GM15510 (cell line): ENCODE data around the gene TRIO.

Source experiments
- POLR2A ChIP-seq: IDR thresholded peaks from 3 replicates; pipeline ENCODE4 v1.6.1; 2011; ENCODE audit warnings: borderline replicate concordance; ENCODE audit not compliant: insufficient read length; ENCODE audit errors: extremely low read depth

Gene TRIO

DNA sequence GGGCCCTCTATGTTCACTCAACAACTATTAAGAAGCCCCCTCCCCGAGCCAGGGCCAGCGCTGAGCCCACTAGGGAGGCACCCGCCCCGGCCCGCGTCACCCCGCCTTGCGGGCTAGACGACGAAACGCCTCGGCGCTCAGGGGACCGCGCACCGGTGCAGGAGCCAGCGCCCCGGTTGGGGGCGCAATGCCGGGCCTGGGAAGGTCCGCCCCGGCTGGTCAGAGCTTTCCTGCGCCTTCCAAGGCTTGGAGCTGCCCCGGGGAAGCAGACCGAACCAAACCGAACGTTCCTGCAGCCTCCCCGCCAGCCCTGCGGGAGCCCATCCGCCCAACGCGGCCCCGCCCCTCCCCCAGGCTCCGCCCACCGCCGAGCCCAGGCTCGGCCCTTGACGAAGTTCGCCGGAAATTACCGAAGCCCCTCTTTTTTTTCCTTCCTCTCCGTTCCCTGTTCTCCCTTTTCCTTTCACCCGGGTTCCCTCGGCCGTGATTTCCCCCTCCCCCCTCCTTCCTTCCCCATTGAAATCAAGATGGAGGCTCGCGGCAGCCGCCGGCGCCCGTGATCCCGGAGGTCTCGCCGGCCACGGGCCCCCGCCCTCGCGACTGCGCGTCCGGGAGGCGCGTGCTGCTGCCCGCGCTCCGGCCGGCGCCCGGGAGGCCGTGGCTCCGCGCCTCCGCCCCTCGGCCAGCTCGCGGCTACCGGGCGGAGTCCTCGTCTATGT lies at the start of gene TRIO:
Gene TRIO (plus strand): TSS at position 516 of the 719 bp plus-strand sequence. CDS start 384 bp downstream, outside the sequence.
- peak; percentile 53 for TF ChIP-seq POLR2A

GRCh38 chr5:14097998-14098471 lies 45.1 kb upstream of the TRIO start:
- no peak for TF ChIP-seq POLR2A

GRCh38 chr5:14100281-14100680 lies 42.9 kb upstream of the TRIO start:
- no peak for TF ChIP-seq POLR2A

DNA sequence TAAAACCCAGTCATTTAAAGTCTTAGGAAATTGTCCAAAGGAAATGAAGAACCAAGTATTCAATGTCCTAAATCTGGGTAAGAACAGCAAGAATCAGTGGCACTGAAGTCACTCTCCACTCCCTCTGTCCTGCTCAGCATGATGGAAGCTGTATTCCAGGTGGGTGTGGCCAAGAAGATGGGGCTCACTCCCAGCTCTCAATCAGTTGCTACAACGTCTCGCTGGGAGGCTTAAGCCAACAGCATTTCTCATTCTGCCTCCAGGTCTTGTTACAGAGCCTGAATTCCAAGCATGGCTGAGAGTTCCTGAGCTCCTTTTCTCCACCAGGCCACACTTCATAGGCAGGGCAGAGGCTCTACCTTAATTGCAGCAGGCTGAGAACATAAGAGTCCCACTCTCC lies 41.2 kb upstream of the TRIO start:
- no peak for TF ChIP-seq POLR2A

- TF ChIP-seq POLR2A = no peak
These were observed 40.5 kb upstream of the TRIO start for GRCh38 chr5:14102666-14103065.

DNA sequence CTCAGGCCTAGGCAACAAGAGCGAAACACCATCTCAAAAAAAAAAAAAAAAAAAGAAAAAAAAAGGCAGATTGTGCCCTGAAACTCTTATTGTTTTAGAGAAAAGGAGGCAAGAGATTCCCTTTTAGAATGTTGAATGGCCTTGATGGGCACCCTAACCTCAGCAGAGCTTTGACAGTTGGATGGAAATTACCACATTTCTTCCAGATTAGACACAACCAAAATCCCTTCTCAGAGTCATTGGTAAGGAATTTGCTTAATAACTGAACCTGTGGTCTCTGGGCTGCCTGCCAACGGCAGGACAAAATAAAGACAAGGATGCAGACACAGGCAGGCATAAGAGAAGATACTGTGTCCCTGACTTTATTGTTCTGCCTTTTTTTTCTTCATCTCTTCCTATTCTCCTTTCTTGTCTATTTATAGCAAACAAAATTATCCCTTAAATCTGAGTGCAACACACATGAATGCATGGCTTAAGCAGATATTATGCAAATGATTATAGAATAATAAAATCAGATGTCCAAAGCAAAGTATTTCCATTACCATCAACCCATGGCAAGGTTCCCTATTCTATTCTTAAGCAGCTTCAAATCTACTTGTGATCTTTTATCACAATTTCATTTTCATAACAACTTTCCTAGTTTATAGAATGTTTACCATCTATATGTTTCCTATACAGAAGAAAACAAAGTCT lies 37.3 kb upstream of the TRIO start:
- TF ChIP-seq POLR2A = no peak

- no peak for TF ChIP-seq POLR2A
These were observed 35.6 kb upstream of the TRIO start for GRCh38 chr5:14107536-14107935.

DNA sequence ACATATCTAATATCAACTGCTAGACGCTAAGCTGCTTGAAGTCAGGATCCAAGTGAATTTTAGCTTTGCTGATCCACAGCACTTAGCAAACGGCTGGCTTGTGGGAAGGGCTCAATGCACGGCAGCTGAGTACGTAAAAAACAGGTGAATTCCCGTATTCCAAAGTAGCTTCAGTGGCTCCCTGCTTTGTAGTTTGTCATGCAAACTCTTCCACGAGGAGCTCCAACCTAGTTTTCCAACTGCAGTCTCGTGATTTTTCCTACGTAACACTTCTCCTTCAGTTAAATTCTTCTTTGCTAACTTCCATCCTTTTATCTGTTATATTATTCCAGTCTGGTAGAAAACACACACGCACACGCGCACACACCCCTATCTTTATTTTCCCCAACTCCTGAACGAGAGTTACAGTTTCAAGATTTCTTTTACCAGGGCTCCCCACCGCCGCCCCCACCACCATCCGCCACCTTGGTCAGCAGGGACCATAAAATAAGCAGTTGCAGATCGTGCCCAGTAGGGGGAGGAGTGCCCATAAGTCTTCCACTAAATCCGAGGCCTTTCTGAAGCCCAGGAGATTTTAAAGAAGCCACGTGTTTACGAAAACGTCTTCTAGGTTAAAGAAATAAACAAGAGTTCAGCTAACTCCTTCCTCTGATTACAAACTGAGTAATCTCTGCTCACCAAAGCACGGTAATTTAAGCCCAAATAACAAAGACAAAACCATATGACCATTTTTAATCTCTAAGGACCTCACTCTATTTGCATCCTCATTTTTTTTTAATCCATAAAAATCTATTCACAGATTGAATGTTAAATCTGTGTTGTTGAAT lies 34.8 kb upstream of the TRIO start:
- no peak for TF ChIP-seq POLR2A

- no peak for TF ChIP-seq POLR2A
These were observed 33.9 kb upstream of the TRIO start for GRCh38 chr5:14109041-14109747.

DNA sequence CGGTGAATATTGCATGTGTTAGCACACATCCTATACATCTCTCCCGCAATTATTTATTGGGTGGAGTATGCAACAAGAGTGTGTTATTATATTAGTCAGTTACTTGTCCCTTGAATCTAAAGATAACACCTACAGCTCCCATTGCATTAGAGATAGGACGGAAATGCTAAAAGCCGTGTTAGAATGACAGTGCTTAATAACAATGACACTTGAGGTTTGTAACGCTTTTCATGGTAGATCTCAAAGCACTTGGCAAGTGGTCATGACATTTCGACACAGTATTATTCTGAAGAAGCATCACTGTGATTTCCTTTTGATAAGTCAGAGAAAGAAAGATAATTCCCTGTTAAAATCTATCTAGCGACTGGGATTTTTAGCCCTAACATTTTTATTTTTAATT lies 33.4 kb upstream of the TRIO start:
- TF ChIP-seq POLR2A = no peak

- no peak for TF ChIP-seq POLR2A
These were observed 32.9 kb upstream of the TRIO start for GRCh38 chr5:14110196-14110595.

DNA sequence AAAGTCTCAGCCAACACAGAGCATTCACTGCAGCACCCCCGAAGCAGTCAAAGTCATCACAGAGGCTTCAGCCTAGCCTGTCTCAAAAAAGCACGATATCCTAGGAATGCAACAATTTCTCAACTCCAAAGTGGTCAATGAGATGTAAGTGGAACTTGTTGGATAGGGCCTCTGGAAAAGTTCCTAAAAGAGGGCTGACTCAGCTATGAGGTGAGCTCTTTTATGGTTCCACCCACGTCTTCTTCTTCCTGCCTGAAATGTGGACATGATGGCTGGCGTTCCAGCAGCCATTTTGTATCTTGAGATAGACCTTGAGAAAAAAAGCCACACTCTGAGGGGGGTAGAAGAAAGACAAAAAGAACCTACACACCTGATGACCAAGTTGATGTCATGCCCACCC lies 32.5 kb upstream of the TRIO start:
- no peak for TF ChIP-seq POLR2A

DNA sequence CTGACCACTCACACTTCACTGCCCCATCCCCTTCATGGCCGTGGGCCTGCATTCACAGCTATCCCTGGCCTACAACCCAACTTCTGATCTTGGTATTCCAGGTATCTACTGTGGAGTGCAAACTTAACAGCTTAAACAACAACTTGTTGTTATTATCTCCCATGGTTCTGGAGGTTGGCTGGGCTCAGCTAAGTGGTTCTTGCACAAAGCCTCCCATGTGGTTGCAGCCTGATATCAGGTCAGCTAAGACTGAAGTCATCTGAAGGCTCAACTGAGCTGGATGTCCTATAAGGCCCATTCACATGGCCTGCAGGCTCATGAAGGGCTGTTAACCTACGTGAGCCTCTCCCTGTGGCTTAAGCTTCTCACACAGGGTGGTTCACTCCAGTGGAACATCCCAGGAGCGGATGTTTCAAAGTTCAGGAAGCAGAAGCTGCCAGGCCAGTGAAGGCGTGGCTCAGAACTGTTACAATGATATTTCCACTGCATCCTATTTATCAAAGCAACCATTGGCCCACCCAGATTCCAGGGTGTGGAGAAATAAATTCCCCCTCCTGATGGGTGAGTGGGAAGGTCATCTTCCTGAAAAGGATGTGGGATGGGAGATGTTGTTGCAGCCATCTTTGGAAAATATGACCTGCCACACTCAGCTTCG lies 30.0 kb upstream of the TRIO start:
- no peak for TF ChIP-seq POLR2A

DNA sequence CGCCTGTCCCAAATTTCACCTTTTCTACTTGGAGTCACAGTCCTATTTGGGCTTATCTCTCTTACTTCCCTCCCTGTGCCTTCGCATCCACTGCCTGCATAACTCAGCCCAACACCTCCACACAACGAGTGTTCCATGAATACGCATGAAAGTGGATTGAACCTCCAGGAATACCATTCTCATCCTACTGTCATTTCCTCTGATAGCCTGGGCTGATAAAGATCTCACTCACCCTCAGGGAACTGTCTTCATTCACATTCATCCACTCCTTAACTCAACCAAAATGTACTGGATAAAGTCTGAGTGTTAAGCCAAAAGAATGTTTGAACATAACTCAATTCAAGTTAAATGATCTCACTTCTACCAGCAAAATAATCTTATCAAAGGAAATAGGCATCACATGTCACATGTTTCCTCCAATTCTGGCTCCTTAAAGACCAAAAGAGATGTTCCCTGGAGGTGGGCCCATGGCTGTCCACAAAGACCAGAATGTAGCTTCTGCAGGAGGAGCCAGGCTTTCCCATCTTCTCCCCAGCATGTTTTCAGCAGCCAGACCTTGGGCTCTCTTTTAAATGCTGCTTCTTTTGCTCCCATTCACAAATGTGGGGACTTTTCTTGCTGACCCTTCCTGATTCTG lies 28.4 kb upstream of the TRIO start:
- no peak for TF ChIP-seq POLR2A

DNA sequence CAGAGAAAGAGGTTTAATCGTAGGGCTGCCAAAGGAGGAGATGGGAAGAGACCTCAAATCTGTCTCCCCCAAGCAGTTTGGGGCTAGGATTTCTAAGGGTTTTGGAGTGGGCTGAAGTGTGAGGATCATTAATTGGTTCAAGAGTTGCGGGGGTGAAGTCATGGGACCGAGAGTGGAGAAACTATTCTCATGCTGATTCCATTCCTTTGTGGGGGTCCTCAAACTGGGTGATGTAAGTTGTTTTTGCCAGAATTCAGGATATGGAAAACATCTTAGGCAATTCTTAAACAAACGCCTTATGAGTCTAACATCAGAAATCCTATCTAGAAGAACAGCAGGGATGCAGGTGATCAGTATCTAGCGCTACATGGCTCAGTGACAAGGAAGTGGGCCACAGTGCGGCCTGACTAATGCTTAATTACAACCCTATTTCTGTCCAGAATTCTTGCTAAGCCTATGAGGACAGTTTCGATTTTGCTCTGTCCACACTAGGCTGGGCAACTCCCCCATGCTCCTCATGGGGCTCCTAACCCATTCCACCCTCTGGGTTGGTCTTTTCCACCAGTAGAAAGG lies 27.7 kb upstream of the TRIO start:
- no peak for TF ChIP-seq POLR2A
